ENCODE results near the gene DLL4. TPM values are rescaled to one million over a fixed set of nuclear protein-coding genes. Genes with fewer than 3 reads are reported as not detected.
"Not testable (repeated sequence)": the region's sequence is repeated elsewhere in the genome, so short reads cannot be mapped to it uniquely, and the experiment has no call there.

The DLL4 gene
- total RNA-seq, 1 donor from 2014 or later = not detected

GRCh38 chr15:40956541-40956982 lies 27.4 kb downstream of the DLL4 start:
- intact Hi-C loops (cut with micrococcal nuclease) = no loop called here

GRCh38 chr15:40957041-40957555 lies 28.0 kb downstream of the DLL4 start:
- intact Hi-C loops (cut with micrococcal nuclease) = no loop called here

GRCh38 chr15:40957581-40958051 lies 28.5 kb downstream of the DLL4 start:
- intact Hi-C loops (cut with micrococcal nuclease) = no loop called here

- intact Hi-C loops (cut with micrococcal nuclease) = no loop called here
Observed at GRCh38 chr15:40958146-40958545, 29.0 kb downstream of the DLL4 start.

GRCh38 chr15:40958723-40959122 lies 29.6 kb downstream of the DLL4 start:
- intact Hi-C loops (cut with micrococcal nuclease) = no loop called here

GRCh38 chr15:40959331-40960141 lies 30.4 kb downstream of the DLL4 start:
- intact Hi-C loops (cut with micrococcal nuclease) = no loop called here

GRCh38 chr15:40960151-40960885 lies 31.2 kb downstream of the DLL4 start:
- intact Hi-C loops (cut with micrococcal nuclease) = no loop called here

GRCh38 chr15:40960925-40961324 lies 31.8 kb downstream of the DLL4 start:
- intact Hi-C loops (cut with micrococcal nuclease) = no loop called here

- intact Hi-C loops (cut with micrococcal nuclease) = not testable (repeated sequence)
Observed at GRCh38 chr15:40961740-40962139, 32.6 kb downstream of the DLL4 start.

- intact Hi-C loops (cut with micrococcal nuclease) = not testable (repeated sequence)
Observed at GRCh38 chr15:40962317-40962716, 33.2 kb downstream of the DLL4 start.

- intact Hi-C loops (cut with micrococcal nuclease) = no loop called here
Observed at GRCh38 chr15:40963201-40963600, 34.1 kb downstream of the DLL4 start.

GRCh38 chr15:40964006-40964405 lies 34.9 kb downstream of the DLL4 start:
- intact Hi-C loops (cut with micrococcal nuclease) = no loop called here

- intact Hi-C loops (cut with micrococcal nuclease) = no loop called here
Observed at GRCh38 chr15:40964634-40965033, 35.5 kb downstream of the DLL4 start.

- intact Hi-C loops (cut with micrococcal nuclease) = no loop called here
Observed at GRCh38 chr15:40968290-40969085, 39.3 kb downstream of the DLL4 start.

- intact Hi-C loops (cut with micrococcal nuclease) = no loop called here
Observed at GRCh38 chr15:40969363-40969762, 40.2 kb downstream of the DLL4 start.

- intact Hi-C loops (cut with micrococcal nuclease) = no loop called here
Observed at GRCh38 chr15:40974879-40975278, 45.7 kb downstream of the DLL4 start.

- intact Hi-C loops (cut with micrococcal nuclease) = no loop called here
Observed at GRCh38 chr15:40976819-40977218, 47.7 kb downstream of the DLL4 start.

GRCh38 chr15:40978141-40978540 lies 49.0 kb downstream of the DLL4 start:
- intact Hi-C loops (cut with micrococcal nuclease) = no loop called here

- intact Hi-C loops (cut with micrococcal nuclease) = no loop called here
Observed at GRCh38 chr15:40978562-40978961, 49.4 kb downstream of the DLL4 start.

GRCh38 chr15:40981186-40981585 lies 52.0 kb downstream of the DLL4 start:
- intact Hi-C loops (cut with micrococcal nuclease) = no loop called here

- intact Hi-C loops (cut with micrococcal nuclease) = no loop called here
Observed at GRCh38 chr15:40982855-40983254, 53.7 kb downstream of the DLL4 start.

Measured in T-helper 1 cell treated with Interleukin-12 subunit alpha and Interleukin-12 subunit beta and Interleukin-4 antibody, amounts not matched to agents 30 ng/mL and 1 ng/mL, for 36 hours (primary cell).